GM19395 (cell line): ENCODE measurements around the gene USP17L25.
"Not testable (repeated sequence)": the region's sequence is repeated elsewhere in the genome, so short reads cannot be mapped to it uniquely, and the experiment has no call there.

Experiments used
- ATAC-seq: cut with Tn5 transposase; IDR thresholded peaks from one replicate; pipeline ENCODE4 v1.9.1; 2021; ENCODE audit warnings: mild to moderate bottlenecking, moderate library complexity; ENCODE audit not compliant: unreplicated experiment

USP17L25 gene, protein sequence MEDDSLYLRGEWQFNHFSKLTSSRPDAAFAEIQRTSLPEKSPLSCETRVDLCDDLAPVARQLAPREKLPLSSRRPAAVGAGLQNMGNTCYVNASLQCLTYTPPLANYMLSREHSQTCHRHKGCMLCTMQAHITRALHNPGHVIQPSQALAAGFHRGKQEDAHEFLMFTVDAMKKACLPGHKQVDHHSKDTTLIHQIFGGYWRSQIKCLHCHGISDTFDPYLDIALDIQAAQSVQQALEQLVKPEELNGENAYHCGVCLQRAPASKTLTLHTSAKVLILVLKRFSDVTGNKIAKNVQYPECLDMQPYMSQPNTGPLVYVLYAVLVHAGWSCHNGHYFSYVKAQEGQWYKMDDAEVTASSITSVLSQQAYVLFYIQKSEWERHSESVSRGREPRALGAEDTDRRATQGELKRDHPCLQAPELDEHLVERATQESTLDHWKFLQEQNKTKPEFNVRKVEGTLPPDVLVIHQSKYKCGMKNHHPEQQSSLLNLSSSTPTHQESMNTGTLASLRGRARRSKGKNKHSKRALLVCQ

DNA sequence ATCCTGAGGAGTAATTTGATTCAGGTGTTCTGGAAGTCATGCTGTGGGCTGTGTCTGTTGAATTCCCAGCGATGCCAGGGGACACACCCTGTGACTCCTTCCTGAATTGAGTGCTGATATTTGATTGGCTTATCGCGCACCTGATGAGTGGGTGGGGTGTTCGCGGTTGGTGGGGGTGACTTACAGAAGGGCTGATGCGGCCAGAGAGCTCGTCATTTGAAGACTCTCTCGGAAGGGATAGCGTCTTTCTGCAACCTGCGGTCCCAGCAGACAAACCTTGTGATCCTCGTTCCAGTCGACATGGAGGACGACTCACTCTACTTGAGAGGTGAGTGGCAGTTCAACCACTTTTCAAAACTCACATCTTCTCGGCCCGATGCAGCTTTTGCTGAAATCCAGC lies at the start of gene USP17L25:
USP17L25 (plus strand) TSS at position 301 of the 400 bp plus-strand sequence; CDS start at position 301, 0 bp downstream.
- ATAC-seq: not testable (repeated sequence)

DNA sequence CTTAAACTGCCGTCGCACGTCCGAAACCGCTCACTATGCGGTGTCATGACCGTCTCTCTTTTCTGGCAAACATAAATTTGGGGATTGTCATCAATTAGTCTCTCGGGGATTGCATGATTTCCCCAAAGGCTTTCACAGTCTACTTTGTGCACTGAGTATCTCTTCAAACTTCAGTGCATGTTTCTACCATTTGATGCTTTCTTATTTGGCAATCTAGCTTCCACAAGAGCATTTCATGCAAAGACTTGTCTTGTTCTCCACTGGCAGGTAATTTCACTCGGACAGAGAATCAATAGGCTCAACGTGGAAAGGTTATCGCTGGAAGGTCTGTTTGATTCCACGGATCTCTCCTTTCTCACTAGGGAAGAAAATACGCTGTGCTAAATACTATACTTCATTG lies 5.5 kb upstream of the USP17L25 start:
- not testable (repeated sequence) for ATAC-seq

GRCh38 chr4:9324865-9325264 lies 4.8 kb upstream of the USP17L25 start, which contains the start of gene USP17L24:
USP17L24 (plus strand) TSS chr4:9325165; CDS start chr4:9325165, 0 bp downstream.
- ATAC-seq: not testable (repeated sequence)

- ATAC-seq: not testable (repeated sequence)
These were observed 4.6 kb downstream of the USP17L25 start, which contains the start of gene USP17L26 for GRCh38 chr4:9334358-9334757. USP17L26 (plus strand) TSS chr4:9334658; CDS start chr4:9334658, 0 bp downstream.

DNA sequence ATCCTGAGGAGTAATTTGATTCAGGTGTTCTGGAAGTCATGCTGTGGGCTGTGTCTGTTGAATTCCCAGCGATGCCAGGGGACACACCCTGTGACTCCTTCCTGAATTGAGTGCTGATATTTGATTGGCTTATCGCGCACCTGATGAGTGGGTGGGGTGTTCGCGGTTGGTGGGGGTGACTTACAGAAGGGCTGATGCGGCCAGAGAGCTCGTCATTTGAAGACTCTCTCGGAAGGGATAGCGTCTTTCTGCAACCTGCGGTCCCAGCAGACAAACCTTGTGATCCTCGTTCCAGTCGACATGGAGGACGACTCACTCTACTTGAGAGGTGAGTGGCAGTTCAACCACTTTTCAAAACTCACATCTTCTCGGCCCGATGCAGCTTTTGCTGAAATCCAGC lies 9.4 kb downstream of the USP17L25 start, which contains the start of gene USP17L5:
USP17L5 (plus strand) TSS at position 301 of the 400 bp plus-strand sequence; CDS start at position 301, 0 bp downstream.
- not testable (repeated sequence) for ATAC-seq

GRCh38 chr4:9343848-9344247 lies 14.1 kb downstream of the USP17L25 start, which contains the start of gene USP17L27:
USP17L27 (plus strand) TSS chr4:9344148; CDS start chr4:9344148, 0 bp downstream.
- ATAC-seq: not testable (repeated sequence)

- not testable (repeated sequence) for ATAC-seq
These were observed 18.9 kb downstream of the USP17L25 start, which contains the start of gene USP17L28 for GRCh38 chr4:9348593-9348992. USP17L28 (plus strand) TSS chr4:9348893; CDS start chr4:9348893, 0 bp downstream.

DNA sequence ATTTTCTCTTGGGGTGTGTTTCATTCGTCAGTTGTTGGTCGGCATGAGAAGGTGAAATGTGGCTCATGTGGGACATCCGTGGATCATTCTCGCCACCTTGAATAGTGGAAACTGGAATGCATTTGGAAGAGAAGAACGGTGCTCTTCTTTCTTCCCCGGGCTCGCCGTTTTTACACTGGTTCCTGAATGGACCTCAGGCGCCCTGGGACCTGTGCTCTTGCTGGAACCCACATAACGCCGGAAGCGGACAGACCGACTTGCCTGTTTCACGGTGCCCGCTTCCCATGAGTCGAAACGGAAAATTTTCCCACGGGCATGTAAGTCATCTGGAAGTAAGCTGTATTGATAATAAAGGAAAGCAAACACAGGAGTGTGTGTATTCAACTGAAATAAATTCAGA lies 21.2 kb downstream of the USP17L25 start:
- not testable (repeated sequence) for ATAC-seq

DNA sequence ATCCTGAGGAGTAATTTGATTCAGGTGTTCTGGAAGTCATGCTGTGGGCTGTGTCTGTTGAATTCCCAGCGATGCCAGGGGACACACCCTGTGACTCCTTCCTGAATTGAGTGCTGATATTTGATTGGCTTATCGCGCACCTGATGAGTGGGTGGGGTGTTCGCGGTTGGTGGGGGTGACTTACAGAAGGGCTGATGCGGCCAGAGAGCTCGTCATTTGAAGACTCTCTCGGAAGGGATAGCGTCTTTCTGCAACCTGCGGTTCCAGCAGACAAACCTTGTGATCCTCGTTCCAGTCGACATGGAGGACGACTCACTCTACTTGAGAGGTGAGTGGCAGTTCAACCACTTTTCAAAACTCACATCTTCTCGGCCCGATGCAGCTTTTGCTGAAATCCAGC lies 23.6 kb downstream of the USP17L25 start, which contains the start of gene USP17L29:
USP17L29 (plus strand) TSS at position 301 of the 400 bp plus-strand sequence; CDS start at position 301, 0 bp downstream.
- not testable (repeated sequence) for ATAC-seq

DNA sequence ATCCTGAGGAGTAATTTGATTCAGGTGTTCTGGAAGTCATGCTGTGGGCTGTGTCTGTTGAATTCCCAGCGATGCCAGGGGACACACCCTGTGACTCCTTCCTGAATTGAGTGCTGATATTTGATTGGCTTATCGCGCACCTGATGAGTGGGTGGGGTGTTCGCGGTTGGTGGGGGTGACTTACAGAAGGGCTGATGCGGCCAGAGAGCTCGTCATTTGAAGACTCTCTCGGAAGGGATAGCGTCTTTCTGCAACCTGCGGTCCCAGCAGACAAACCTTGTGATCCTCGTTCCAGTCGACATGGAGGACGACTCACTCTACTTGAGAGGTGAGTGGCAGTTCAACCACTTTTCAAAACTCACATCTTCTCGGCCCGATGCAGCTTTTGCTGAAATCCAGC lies 33.1 kb downstream of the USP17L25 start, which contains the start of gene USP17L30:
USP17L30 (plus strand) TSS at position 301 of the 400 bp plus-strand sequence; CDS start at position 301, 0 bp downstream.
- ATAC-seq: not testable (repeated sequence)

DNA sequence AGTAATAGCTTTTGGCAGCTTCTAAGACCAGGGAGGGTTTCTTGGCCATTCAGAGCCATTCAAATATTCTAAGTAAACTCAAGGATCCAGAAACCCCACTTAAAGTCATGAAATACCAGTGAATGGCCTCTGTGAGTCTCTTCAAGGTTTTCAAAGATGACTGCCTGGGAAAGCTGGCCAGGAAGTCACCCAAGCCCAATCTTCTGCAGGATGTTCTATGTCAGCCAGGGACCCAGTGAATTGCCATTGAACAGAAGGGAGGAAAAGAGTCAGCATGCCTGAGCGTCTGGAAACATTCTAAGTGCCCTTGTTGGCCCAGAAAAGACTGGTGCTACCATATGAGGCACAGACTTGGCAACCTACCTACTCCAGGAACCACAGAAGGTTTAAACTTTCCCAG lies 50.2 kb downstream of the USP17L25 start:
- ATAC-seq: not testable (repeated sequence)
